IPS-20b (cell line): ENCODE measurements around the gene SHC2.
"Not testable (repeated sequence)": the region's sequence is repeated elsewhere in the genome, so short reads cannot be mapped to it uniquely, and the experiment has no call there.

ENCODE experiments used
- H3K27ac ChIP-seq: one replicate; pipeline ENCODE4 v1.5.1; 2013; ENCODE audit warnings: low read length
- H3K27me3 ChIP-seq: 2 replicates; pipeline ENCODE4 v1.6.1; 2013; ENCODE audit warnings: mild to moderate bottlenecking, low read length, inconsistent platforms; ENCODE audit not compliant: insufficient read depth
- H3K36me3 ChIP-seq: 2 replicates; pipeline ENCODE4 v1.6.1; 2013; ENCODE audit warnings: low read depth, mild to moderate bottlenecking, inconsistent platforms, low read length, moderate library complexity; ENCODE audit not compliant: insufficient read depth
- H3K4me1 ChIP-seq: 2 replicates; pipeline ENCODE4 v1.6.1; 2013; ENCODE audit warnings: mild to moderate bottlenecking, control low read depth, inconsistent platforms, low read length, moderate library complexity; ENCODE audit not compliant: insufficient read depth
- H3K4me3 ChIP-seq: 2 replicates; pipeline ENCODE4 v1.5.1; 2013; ENCODE audit warnings: mild to moderate bottlenecking, low read length, inconsistent platforms
- H3K9ac ChIP-seq: 2 replicates; pipeline ENCODE4 v1.6.1; 2013; ENCODE audit warnings: low read depth, mild to moderate bottlenecking, inconsistent platforms, low read length, moderate library complexity
- H3K9me3 ChIP-seq: 2 replicates; pipeline ENCODE4 v1.6.1; 2013; ENCODE audit warnings: mild to moderate bottlenecking, low read depth, low read length, inconsistent platforms; ENCODE audit not compliant: insufficient read depth

SHC2 gene

DNA sequence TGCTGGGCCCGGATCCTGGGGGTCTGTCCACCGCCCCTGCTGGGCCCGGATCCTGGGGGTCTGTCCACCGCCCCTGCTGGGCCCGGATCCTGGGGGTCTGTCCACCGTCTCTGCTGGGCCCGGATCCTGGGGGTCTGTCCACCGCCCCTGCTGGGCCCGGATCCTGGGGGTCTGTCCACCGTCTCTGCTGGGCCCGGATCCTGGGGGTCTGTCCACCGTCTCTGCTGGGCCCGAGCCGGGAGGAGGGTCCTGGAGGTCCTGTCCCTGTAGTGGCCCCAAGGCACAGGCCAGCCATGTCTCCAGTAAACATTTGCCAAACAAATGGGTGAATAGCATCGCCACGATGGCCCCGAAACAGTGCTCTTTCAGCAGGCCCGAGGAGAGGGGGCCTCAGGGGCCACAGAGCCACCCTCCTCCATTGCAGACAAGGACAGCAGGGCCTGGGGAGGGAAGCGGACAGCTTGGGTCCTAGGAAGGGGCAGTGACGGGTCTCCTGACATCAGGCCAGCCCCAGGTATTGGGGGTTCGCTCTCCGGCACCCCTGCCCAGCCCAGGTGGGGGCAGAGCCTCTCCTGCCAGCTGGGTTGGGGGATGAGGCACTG lies 49.6 kb downstream of the SHC2 start:
- H3K9ac ChIP-seq, H3K9me3 ChIP-seq, H3K36me3 ChIP-seq, H3K4me3 ChIP-seq, H3K27ac ChIP-seq, H3K4me1 ChIP-seq: not testable (repeated sequence)
- peaks cover 14% of the 10 kb centered on the region for H3K27me3 ChIP-seq

GRCh38 chr19:410243-410781 lies 50.5 kb downstream of the SHC2 start:
- Histone ChIP-seq H3K9me3 (no peaks in the 10 kb centered on the region), H3K9ac (no peak overlapping the region), H3K27me3 (peaks cover 14% of the 10 kb centered on the region), H3K36me3 (no peaks in the 10 kb centered on the region), H3K4me1 (no peaks in the 10 kb centered on the region), H3K4me3 (no peak overlapping the region), H3K27ac (no peak overlapping the region)

GRCh38 chr19:409516-410242 lies 51.2 kb downstream of the SHC2 start:
- Histone ChIP-seq H3K4me1 (no peaks in the 10 kb centered on the region), H3K27me3 (peaks cover 14% of the 10 kb centered on the region), H3K9me3 (no peaks in the 10 kb centered on the region), H3K4me3 (peak overlapping the region; percentile 75), H3K27ac (no peak overlapping the region), H3K9ac (no peak overlapping the region; the same call in 1 of the 2 replicates), H3K36me3 (no peaks in the 10 kb centered on the region)

GRCh38 chr19:408902-409515 lies 51.8 kb downstream of the SHC2 start, which contains the start of gene C2CD4C:
TSS of gene C2CD4C (minus strand) at chr19:409147. CDS start at chr19:408361, 786 bp downstream.
- no peaks in the 10 kb centered on the region for H3K9me3 ChIP-seq
- H3K9ac ChIP-seq, result peak within 1 kb of the TSS; percentile 41; the same call in 1 of the 2 replicates
- H3K36me3 ChIP-seq, result no peaks in the 10 kb centered on the region
- peaks cover 14% of the 10 kb centered on the region for H3K27me3 ChIP-seq
- H3K4me3 ChIP-seq, result peak within 1 kb of the TSS; percentile 75
- H3K4me1 ChIP-seq, result no peaks in the 10 kb centered on the region
- no peak within 1 kb of the TSS for H3K27ac ChIP-seq

DNA sequence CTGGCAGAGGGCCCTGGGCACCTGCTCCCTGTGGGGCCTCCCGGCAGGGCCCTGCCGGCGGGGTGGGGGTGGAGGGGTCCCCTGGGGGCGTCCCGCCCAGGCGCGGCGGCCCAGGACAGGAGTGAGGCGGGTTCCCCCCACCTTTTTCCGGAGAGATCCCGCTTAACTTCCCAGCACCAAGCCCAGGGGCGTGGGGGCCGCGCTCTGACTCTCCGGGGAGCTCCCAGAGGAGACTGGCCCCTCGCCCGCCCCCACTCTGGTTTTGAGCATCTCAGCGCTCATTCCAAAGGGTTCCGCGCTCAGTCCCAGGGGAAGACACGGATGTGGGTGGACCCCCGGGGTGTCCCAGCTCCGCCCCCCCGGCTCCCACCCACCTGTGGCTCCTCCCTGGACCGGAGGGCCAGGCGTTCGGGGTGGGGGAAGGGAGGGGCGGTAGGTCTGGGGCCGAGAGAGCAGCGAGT lies 52.4 kb downstream of the SHC2 start:
- Histone ChIP-seq H3K4me3 (peak overlapping the region; percentile 63; the same call in 1 of the 2 replicates), H3K27ac (no peak overlapping the region), H3K9me3 (no peaks in the 10 kb centered on the region), H3K36me3 (no peaks in the 10 kb centered on the region), H3K27me3 (peaks cover 14% of the 10 kb centered on the region), H3K4me1 (no peaks in the 10 kb centered on the region), H3K9ac (peak overlapping the region; percentile 41; the same call in 1 of the 2 replicates)

GRCh38 chr19:407511-408440 lies 53.1 kb downstream of the SHC2 start:
- H3K27ac ChIP-seq, result no peak overlapping the region
- H3K36me3 ChIP-seq, result no peaks in the 10 kb centered on the region
- no peaks in the 10 kb centered on the region for H3K9me3 ChIP-seq
- H3K4me3 ChIP-seq, result peak overlapping the region; percentile 63; the same call in 1 of the 2 replicates
- H3K27me3 ChIP-seq, result peaks cover 14% of the 10 kb centered on the region
- H3K4me1 ChIP-seq, result no peaks in the 10 kb centered on the region
- H3K9ac ChIP-seq, result peak overlapping the region; percentile 41; the same call in 1 of the 2 replicates

DNA sequence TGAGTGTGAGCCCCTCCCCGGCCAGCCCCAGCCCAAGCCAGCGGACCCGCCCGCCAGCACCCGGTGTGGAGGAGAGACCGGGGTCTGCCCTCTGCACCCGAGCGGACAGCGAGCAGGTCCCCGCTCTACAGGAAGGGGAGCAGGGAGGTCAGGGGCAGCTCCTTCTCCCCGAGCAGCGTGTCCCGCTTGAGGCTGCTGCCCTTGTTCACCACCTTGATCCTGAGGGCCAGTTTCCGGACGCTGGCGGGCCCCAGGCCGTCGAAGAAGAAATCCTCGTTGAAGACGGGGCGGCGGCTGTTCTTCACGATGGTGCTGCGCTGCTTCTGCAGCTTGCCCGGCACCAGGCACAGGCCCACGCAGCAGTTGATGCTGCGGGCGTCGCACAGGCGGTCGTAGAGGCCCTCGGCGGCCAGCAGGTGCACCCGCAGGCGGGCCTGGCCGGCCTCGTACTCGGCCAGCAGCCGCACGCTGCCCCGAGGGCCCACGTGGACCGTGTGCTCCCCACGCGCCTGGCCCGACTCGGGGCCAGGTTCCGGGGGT lies 53.8 kb downstream of the SHC2 start:
- H3K9ac ChIP-seq, result no peak overlapping the region
- H3K9me3 ChIP-seq, result no peaks in the 10 kb centered on the region

GRCh38 chr19:406135-406781 lies 54.6 kb downstream of the SHC2 start:
- no peak overlapping the region for H3K4me3 ChIP-seq
- H3K9me3 ChIP-seq, result no peaks in the 10 kb centered on the region
- H3K9ac ChIP-seq, result no peak overlapping the region
- no peaks in the 10 kb centered on the region for H3K36me3 ChIP-seq
- H3K27ac ChIP-seq, result no peak overlapping the region
- H3K27me3 ChIP-seq, result peaks cover 14% of the 10 kb centered on the region
- H3K4me1 ChIP-seq, result no peaks in the 10 kb centered on the region

More for the DNA sequence above, 53.8 kb downstream of the SHC2 start:
- H3K27me3 ChIP-seq, result peaks cover 14% of the 10 kb centered on the region
- no peak overlapping the region for H3K27ac ChIP-seq
- no peak overlapping the region for H3K4me3 ChIP-seq
- no peaks in the 10 kb centered on the region for H3K36me3 ChIP-seq
- no peaks in the 10 kb centered on the region for H3K4me1 ChIP-seq

- Histone ChIP-seq H3K9me3 (no peaks in the 10 kb centered on the region), H3K4me1 (no peaks in the 10 kb centered on the region), H3K36me3 (no peaks in the 10 kb centered on the region), H3K4me3 (no peak overlapping the region), H3K27me3 (peaks cover 12% of the 10 kb centered on the region), H3K9ac (no peak overlapping the region; the same call in 1 of the 2 replicates), H3K27ac (no peak overlapping the region)
Measured at GRCh38 chr19:405121-405965, 55.5 kb downstream of the SHC2 start.
